Mucosa of gallbladder (tissue), 1 donor: ENCODE measurements around the gene EIF4E1B. TPM values are rescaled to one million over a fixed set of nuclear protein-coding genes. Genes with fewer than 3 reads are reported as not detected.

Source experiments
- DNase-seq: peaks from one replicate; pipeline ENCODE4 v3.0.0-alpha.2; 2020; ENCODE audit warnings: low spot score
- total RNA-seq: library from RNA; stranded (reverse); gene quantifications from one replicate; pipeline ENCODE4 v1.2.1, GENCODE V29; 2021
- donor health status: DM: no; HTN: no; CAD: no.

Gene EIF4E1B
- total RNA-seq, 1 donor from 2014 or later, result not detected

GRCh38 chr5:176647030-176647842, 16.8 kb downstream of the EIF4E1B start, which contains the start of gene TSPAN17:
TSS of gene TSPAN17 (plus strand) at chr5:176647484. CDS start at chr5:176647616, 132 bp downstream.
- DNase-seq, result peak; percentile 100

GRCh38 chr5:176647843-176648473, 17.5 kb downstream of the EIF4E1B start:
- peak; percentile 33 for DNase-seq

GRCh38 chr5:176648474-176649194, 18.2 kb downstream of the EIF4E1B start:
- DNase-seq, result no peak

- no peak for DNase-seq
These were observed 19.9 kb downstream of the EIF4E1B start for GRCh38 chr5:176650354-176650884.

- no peak for DNase-seq
These were observed 21.1 kb downstream of the EIF4E1B start for GRCh38 chr5:176651472-176651980.

- DNase-seq, result no peak
These were observed 21.7 kb downstream of the EIF4E1B start for GRCh38 chr5:176652136-176652535.

- DNase-seq, result no peak
These were observed 23.2 kb downstream of the EIF4E1B start for GRCh38 chr5:176653401-176654385.

GRCh38 chr5:176654856-176655255, 24.4 kb downstream of the EIF4E1B start:
- DNase-seq, result no peak

GRCh38 chr5:176656467-176656990, 26.1 kb downstream of the EIF4E1B start:
- no peak for DNase-seq

- peak; percentile 60 for DNase-seq
These were observed 27.6 kb downstream of the EIF4E1B start for GRCh38 chr5:176658007-176658599.

GRCh38 chr5:176658817-176659511, 28.5 kb downstream of the EIF4E1B start:
- no peak for DNase-seq

- DNase-seq, result no peak
These were observed 29.0 kb downstream of the EIF4E1B start for GRCh38 chr5:176659512-176659839.

- no peak for DNase-seq
These were observed 29.5 kb downstream of the EIF4E1B start for GRCh38 chr5:176659860-176660461.

GRCh38 chr5:176660530-176660859, 30.0 kb downstream of the EIF4E1B start:
- DNase-seq, result no peak

- DNase-seq, result peak; percentile 66
These were observed 30.6 kb downstream of the EIF4E1B start for GRCh38 chr5:176660860-176661641.

- no peak for DNase-seq
These were observed 31.2 kb downstream of the EIF4E1B start for GRCh38 chr5:176661676-176662075.

GRCh38 chr5:176662371-176663333, 32.2 kb downstream of the EIF4E1B start:
- DNase-seq, result no peak
